ENCODE results near the gene BORCS6. TPM values are rescaled to one million over a fixed set of nuclear protein-coding genes. Genes with fewer than 3 reads are reported as not detected.

BORCS6 gene
- polyA plus RNA-seq (2013, experiment 1 of 2) = 2.6 TPM
- 3.0 TPM for polyA plus RNA-seq (2013, experiment 2 of 2)

- peaks cover 12% of the 10 kb centered on the region for H3K4me1 ChIP-seq (ENCODE audit: insufficient read depth, low read length)
- H3K36me3 ChIP-seq (ENCODE audit: insufficient read depth, low read length) = no peaks in the 10 kb centered on the region
- H3K27me3 ChIP-seq (ENCODE audit: insufficient read depth, low read length) = peaks cover 21% of the 10 kb centered on the region
- peak within 1 kb of the TSS; percentile 33; the same call in 1 of the 2 replicates for H3K27ac ChIP-seq (ENCODE audit: low read depth, low read length)
- under 1% methylated on average over 70 of the region's 70 CpGs for WGBS
- no peaks in the 10 kb centered on the region for H3K9me3 ChIP-seq (ENCODE audit: insufficient read depth, low read depth, low read length)
- peak within 1 kb of the TSS; percentile 52 for H3K9ac ChIP-seq (ENCODE audit: low read depth, low read length)
- H3K4me3 ChIP-seq (ENCODE audit: low read length) = peak within 1 kb of the TSS; percentile 78
Observed at GRCh38 chr17:8189711-8190477, at the start of gene BORCS6. TSS of gene BORCS6 (minus strand) at chr17:8190180. CDS start at chr17:8190140, 40 bp downstream.

- whole genome bisulfite sequencing = 94% methylated on average over 4 of the region's 4 CpGs
- H3K4me1 ChIP-seq (ENCODE audit: insufficient read depth, low read length) = no peaks in the 10 kb centered on the region
- H3K27ac ChIP-seq (ENCODE audit: low read depth, low read length) = no peak overlapping the region
- no peak overlapping the region for H3K4me3 ChIP-seq (ENCODE audit: low read length)
- no peak overlapping the region for H3K9ac ChIP-seq (ENCODE audit: low read depth, low read length)
- peaks cover 69% of the 10 kb centered on the region for H3K36me3 ChIP-seq (ENCODE audit: insufficient read depth, low read length)
- H3K27me3 ChIP-seq (ENCODE audit: insufficient read depth, low read length) = no peaks in the 10 kb centered on the region
- no peaks in the 10 kb centered on the region for H3K9me3 ChIP-seq (ENCODE audit: insufficient read depth, low read depth, low read length)
Observed at GRCh38 chr17:8237886-8238285, 47.9 kb upstream of the BORCS6 start.

- H3K27me3 ChIP-seq (ENCODE audit: insufficient read depth, low read length) = no peaks in the 10 kb centered on the region
- no peak overlapping the region for H3K27ac ChIP-seq (ENCODE audit: low read depth, low read length)
- no peaks in the 10 kb centered on the region for H3K4me1 ChIP-seq (ENCODE audit: insufficient read depth, low read length)
- H3K9ac ChIP-seq (ENCODE audit: low read depth, low read length) = no peak overlapping the region
- H3K9me3 ChIP-seq (ENCODE audit: insufficient read depth, low read depth, low read length) = no peaks in the 10 kb centered on the region
- 95% methylated on average over 7 of the region's 7 CpGs for WGBS
- no peak overlapping the region for H3K4me3 ChIP-seq (ENCODE audit: low read length)
- H3K36me3 ChIP-seq (ENCODE audit: insufficient read depth, low read length) = peaks cover 75% of the 10 kb centered on the region
Observed at GRCh38 chr17:8237175-8237574, 47.2 kb upstream of the BORCS6 start.

GRCh38 chr17:8235676-8236075 is 45.7 kb upstream of the BORCS6 start:
- Histone ChIP-seq H3K4me3 (ENCODE audit: low read length) (no peak overlapping the region), H3K36me3 (ENCODE audit: insufficient read depth, low read length) (peaks cover 86% of the 10 kb centered on the region)
- 93% methylated on average over 7 of the region's 7 CpGs for WGBS

GRCh38 chr17:8234361-8235270 is 44.6 kb upstream of the BORCS6 start:
- Histone ChIP-seq H3K9ac (ENCODE audit: low read depth, low read length) (no peak overlapping the region), H3K27ac (ENCODE audit: low read depth, low read length) (no peak overlapping the region), H3K27me3 (ENCODE audit: insufficient read depth, low read length) (no peaks in the 10 kb centered on the region), H3K4me3 (ENCODE audit: low read length) (no peak overlapping the region), H3K9me3 (ENCODE audit: insufficient read depth, low read depth, low read length) (no peaks in the 10 kb centered on the region), H3K36me3 (ENCODE audit: insufficient read depth, low read length) (peaks cover 94% of the 10 kb centered on the region), H3K4me1 (ENCODE audit: insufficient read depth, low read length) (no peaks in the 10 kb centered on the region)
- WGBS = 94% methylated on average over 19 of the region's 21 CpGs

More at GRCh38 chr17:8235676-8236075, 45.7 kb upstream of the BORCS6 start:
- Histone ChIP-seq H3K27me3 (ENCODE audit: insufficient read depth, low read length) (no peaks in the 10 kb centered on the region), H3K9me3 (ENCODE audit: insufficient read depth, low read depth, low read length) (no peaks in the 10 kb centered on the region), H3K27ac (ENCODE audit: low read depth, low read length) (no peak overlapping the region), H3K9ac (ENCODE audit: low read depth, low read length) (no peak overlapping the region), H3K4me1 (ENCODE audit: insufficient read depth, low read length) (no peaks in the 10 kb centered on the region)

- Histone ChIP-seq H3K9ac (ENCODE audit: low read depth, low read length) (no peak overlapping the region), H3K9me3 (ENCODE audit: insufficient read depth, low read depth, low read length) (no peaks in the 10 kb centered on the region), H3K27ac (ENCODE audit: low read depth, low read length) (no peak overlapping the region), H3K4me1 (ENCODE audit: insufficient read depth, low read length) (0 out of 2 replicates have a peak, but pooled peaks cover 4% of the 10 kb centered on the region), H3K36me3 (ENCODE audit: insufficient read depth, low read length) (peaks cover 95% of the 10 kb centered on the region), H3K27me3 (ENCODE audit: insufficient read depth, low read length) (no peaks in the 10 kb centered on the region), H3K4me3 (ENCODE audit: low read length) (no peak overlapping the region)
- WGBS = 95% methylated on average over 10 of the region's 10 CpGs
Observed at GRCh38 chr17:8231701-8232100, 41.7 kb upstream of the BORCS6 start.

GRCh38 chr17:8227238-8227581 is 37.2 kb upstream of the BORCS6 start:
- WGBS = 90% methylated on average over 4 of the region's 4 CpGs
- H3K4me1 ChIP-seq (ENCODE audit: insufficient read depth, low read length) = 0 out of 2 replicates have a peak, but pooled peaks cover 4% of the 10 kb centered on the region
- H3K4me3 ChIP-seq (ENCODE audit: low read length) = peak overlapping the region; percentile 68
- no peaks in the 10 kb centered on the region for H3K9me3 ChIP-seq (ENCODE audit: insufficient read depth, low read depth, low read length)
- peak overlapping the region; percentile 46 for H3K9ac ChIP-seq (ENCODE audit: low read depth, low read length)
- H3K36me3 ChIP-seq (ENCODE audit: insufficient read depth, low read length) = peaks cover 50% of the 10 kb centered on the region
- H3K27ac ChIP-seq (ENCODE audit: low read depth, low read length) = peak overlapping the region; percentile 65
- H3K27me3 ChIP-seq (ENCODE audit: insufficient read depth, low read length) = no peaks in the 10 kb centered on the region

GRCh38 chr17:8226536-8227237 is 36.7 kb upstream of the BORCS6 start:
- 3% methylated on average over 31 of the region's 32 CpGs for WGBS
- H3K27me3 ChIP-seq (ENCODE audit: insufficient read depth, low read length) = no peaks in the 10 kb centered on the region
- peaks cover 45% of the 10 kb centered on the region for H3K36me3 ChIP-seq (ENCODE audit: insufficient read depth, low read length)
- H3K27ac ChIP-seq (ENCODE audit: low read depth, low read length) = peak overlapping the region; percentile 84
- H3K9ac ChIP-seq (ENCODE audit: low read depth, low read length) = peak overlapping the region; percentile 69
- H3K4me3 ChIP-seq (ENCODE audit: low read length) = peak overlapping the region; percentile 68
- 0 out of 2 replicates have a peak, but pooled peaks cover 4% of the 10 kb centered on the region for H3K4me1 ChIP-seq (ENCODE audit: insufficient read depth, low read length)
- no peaks in the 10 kb centered on the region for H3K9me3 ChIP-seq (ENCODE audit: insufficient read depth, low read depth, low read length)

GRCh38 chr17:8225813-8226535 is 36.0 kb upstream of the BORCS6 start:
- Histone ChIP-seq H3K27me3 (ENCODE audit: insufficient read depth, low read length) (no peaks in the 10 kb centered on the region), H3K9me3 (ENCODE audit: insufficient read depth, low read depth, low read length) (no peaks in the 10 kb centered on the region), H3K4me3 (ENCODE audit: low read length) (peak overlapping the region; percentile 68), H3K36me3 (ENCODE audit: insufficient read depth, low read length) (peaks cover 38% of the 10 kb centered on the region), H3K27ac (ENCODE audit: low read depth, low read length) (peak overlapping the region; percentile 84; the same call in 1 of the 2 replicates), H3K4me1 (ENCODE audit: insufficient read depth, low read length) (0 out of 2 replicates have a peak, but pooled peaks cover 4% of the 10 kb centered on the region), H3K9ac (ENCODE audit: low read depth, low read length) (peak overlapping the region; percentile 52)
- 34% methylated on average over 20 of the region's 20 CpGs for WGBS
